MM.1S (cell line): ENCODE measurements around the gene VAPA.

Experiments
- DNase-seq: peaks from one replicate; pipeline ENCODE4 v3.0.0-alpha.2; 2015
- H2AFZ ChIP-seq: fragments of 300-600 bp; sonication (generic); 2 replicates; pipeline ENCODE4 v1.6.0; 2016; ENCODE audit warnings: antibody characterized with exemption, low read length
- H3F3A ChIP-seq: fragments of 300-600 bp; sonication (generic); 2 replicates; pipeline ENCODE4 v1.6.1; 2016; ENCODE audit warnings: mild to moderate bottlenecking, antibody characterized with exemption, low read length, moderate library complexity, mixed read lengths; ENCODE audit not compliant: insufficient read depth
- H3K27ac ChIP-seq: fragments of 300-600 bp; sonication (generic); 2 replicates; pipeline ENCODE4 v1.5.1; 2016; ENCODE audit warnings: mild to moderate bottlenecking, low read length
- H3K27me3 ChIP-seq: fragments of 300-600 bp; sonication (generic); replicated peaks from 2 replicates; pipeline ENCODE4 v1.6.0; 2016; ENCODE audit warnings: low read length; ENCODE audit not compliant: insufficient read depth
- H3K36me3 ChIP-seq: fragments of 300-600 bp; sonication (generic); replicated peaks from 2 replicates; pipeline ENCODE4 v1.6.1; 2016; ENCODE audit warnings: mild to moderate bottlenecking, low read length, mixed read lengths; ENCODE audit not compliant: insufficient read depth
- H3K4me1 ChIP-seq: fragments of 300-600 bp; sonication (generic); 2 replicates; pipeline ENCODE4 v1.6.1; 2016; ENCODE audit warnings: low read length, mixed read lengths
- H3K4me2 ChIP-seq: fragments of 300-600 bp; sonication (generic); 2 replicates; pipeline ENCODE4 v1.6.0; 2016; ENCODE audit warnings: low read depth, low read length
- H3K4me3 ChIP-seq: fragments of 300-600 bp; sonication (generic); 2 replicates; pipeline ENCODE4 v1.5.1; 2016; ENCODE audit warnings: low read length, mixed read lengths
- H3K79me2 ChIP-seq: fragments of 300-600 bp; sonication (generic); 2 replicates; pipeline ENCODE4 v1.6.1; 2016; ENCODE audit warnings: mixed run types, low read length, mixed read lengths
- H3K9ac ChIP-seq: fragments of 300-600 bp; sonication (generic); 2 replicates; pipeline ENCODE4 v1.6.1; 2016; ENCODE audit warnings: low read length, mixed read lengths
- H3K9me2 ChIP-seq: fragments of 300-600 bp; sonication (generic); replicated peaks from 2 replicates; pipeline ENCODE4 v1.6.1; 2016; ENCODE audit warnings: mild to moderate bottlenecking, low read length, mixed read lengths; ENCODE audit not compliant: insufficient read depth
- H3K9me3 ChIP-seq: fragments of 300-600 bp; sonication (generic); replicated peaks from 2 replicates; pipeline ENCODE4 v1.6.1; 2016; ENCODE audit warnings: mild to moderate bottlenecking, low read length, mixed read lengths; ENCODE audit not compliant: insufficient read depth
- H4K20me1 ChIP-seq: fragments of 300-600 bp; sonication (generic); 2 replicates; pipeline ENCODE4 v1.6.1; 2016; ENCODE audit warnings: mild to moderate bottlenecking, low read length, moderate library complexity, mixed read lengths; ENCODE audit not compliant: insufficient read depth
- EZH2 ChIP-seq: fragments of 300-600 bp; sonication (generic); optimal IDR thresholded peaks from 2 replicates; pipeline ENCODE3; 2017; ENCODE audit warnings: low read depth, mild to moderate bottlenecking, antibody characterized with exemption, low read length, mixed read lengths
- EZH2phosphoT487 ChIP-seq: fragments of 300-600 bp; sonication (generic); IDR thresholded peaks from 2 replicates; pipeline ENCODE4 v1.6.1; 2018; ENCODE audit warnings: antibody characterized with exemption, low read length
- TF ChIP-seq, protein P1 (sequence below): fragments of 300-600 bp; sonication (generic); IDR thresholded peaks from 2 replicates; pipeline ENCODE4 v1.5.1; 2016; ENCODE audit warnings: antibody characterized with exemption, low read length, mixed read lengths

Gene VAPA

GRCh38 chr18:9965711-9966624 lies 52.2 kb downstream of the VAPA start:
- Histone ChIP-seq H3K9ac (no peak overlapping the region), H3K4me1 (peaks cover 13% of the 10 kb centered on the region), H3K36me3 (no peaks in the 10 kb centered on the region), H3K27me3 (no peaks in the 10 kb centered on the region), H3K9me2 (no peaks in the 10 kb centered on the region), H3K4me2 (no peak overlapping the region), H3F3A (no peaks in the 10 kb centered on the region), H3K9me3 (no peaks in the 10 kb centered on the region), H3K27ac (no peak overlapping the region), H3K79me2 (no peaks in the 10 kb centered on the region), H4K20me1 (0 out of 2 replicates have a peak, but pooled peaks cover 3% of the 10 kb centered on the region), H3K4me3 (no peak overlapping the region), H2AFZ (no peak overlapping the region)
- no peak for TF ChIP-seq EZH2
- TF ChIP-seq, protein P1, sequence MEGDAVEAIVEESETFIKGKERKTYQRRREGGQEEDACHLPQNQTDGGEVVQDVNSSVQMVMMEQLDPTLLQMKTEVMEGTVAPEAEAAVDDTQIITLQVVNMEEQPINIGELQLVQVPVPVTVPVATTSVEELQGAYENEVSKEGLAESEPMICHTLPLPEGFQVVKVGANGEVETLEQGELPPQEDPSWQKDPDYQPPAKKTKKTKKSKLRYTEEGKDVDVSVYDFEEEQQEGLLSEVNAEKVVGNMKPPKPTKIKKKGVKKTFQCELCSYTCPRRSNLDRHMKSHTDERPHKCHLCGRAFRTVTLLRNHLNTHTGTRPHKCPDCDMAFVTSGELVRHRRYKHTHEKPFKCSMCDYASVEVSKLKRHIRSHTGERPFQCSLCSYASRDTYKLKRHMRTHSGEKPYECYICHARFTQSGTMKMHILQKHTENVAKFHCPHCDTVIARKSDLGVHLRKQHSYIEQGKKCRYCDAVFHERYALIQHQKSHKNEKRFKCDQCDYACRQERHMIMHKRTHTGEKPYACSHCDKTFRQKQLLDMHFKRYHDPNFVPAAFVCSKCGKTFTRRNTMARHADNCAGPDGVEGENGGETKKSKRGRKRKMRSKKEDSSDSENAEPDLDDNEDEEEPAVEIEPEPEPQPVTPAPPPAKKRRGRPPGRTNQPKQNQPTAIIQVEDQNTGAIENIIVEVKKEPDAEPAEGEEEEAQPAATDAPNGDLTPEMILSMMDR: no peak
- TF ChIP-seq EZH2phosphoT487: no peak
- DNase-seq: no peak

- H3K4me1 ChIP-seq: peaks cover 13% of the 10 kb centered on the region
- no peaks in the 10 kb centered on the region for H3K9me2 ChIP-seq
- no peaks in the 10 kb centered on the region for H3K9me3 ChIP-seq
- no peak for TF ChIP-seq EZH2
- TF ChIP-seq EZH2phosphoT487: no peak
- TF ChIP-seq, protein P1: no peak
- no peak overlapping the region for H3K4me3 ChIP-seq
- H3K9ac ChIP-seq: no peak overlapping the region
- no peak overlapping the region for H3K27ac ChIP-seq
- 0 out of 2 replicates have a peak, but pooled peaks cover 3% of the 10 kb centered on the region for H4K20me1 ChIP-seq
- no peaks in the 10 kb centered on the region for H3F3A ChIP-seq
- H3K36me3 ChIP-seq: no peaks in the 10 kb centered on the region
- H2AFZ ChIP-seq: no peak overlapping the region
- DNase-seq: no peak
- no peaks in the 10 kb centered on the region for H3K79me2 ChIP-seq
- no peaks in the 10 kb centered on the region for H3K27me3 ChIP-seq
- no peak overlapping the region for H3K4me2 ChIP-seq
These were observed 54.4 kb downstream of the VAPA start for GRCh38 chr18:9968081-9968848.

- no peak for DNase-seq
- 0 out of 2 replicates have a peak, but pooled peaks cover 3% of the 10 kb centered on the region for H4K20me1 ChIP-seq
- no peaks in the 10 kb centered on the region for H3F3A ChIP-seq
- TF ChIP-seq EZH2phosphoT487: no peak
- TF ChIP-seq EZH2: no peak
- TF ChIP-seq, protein P1: no peak
- no peak overlapping the region for H3K27ac ChIP-seq
- H3K36me3 ChIP-seq: no peaks in the 10 kb centered on the region
- H3K9me3 ChIP-seq: no peaks in the 10 kb centered on the region
- no peak overlapping the region for H3K9ac ChIP-seq
- H3K4me2 ChIP-seq: no peak overlapping the region
- no peak overlapping the region for H3K4me3 ChIP-seq
- no peak overlapping the region for H2AFZ ChIP-seq
- H3K9me2 ChIP-seq: no peaks in the 10 kb centered on the region
- H3K79me2 ChIP-seq: no peaks in the 10 kb centered on the region
- no peaks in the 10 kb centered on the region for H3K27me3 ChIP-seq
- peaks cover 13% of the 10 kb centered on the region for H3K4me1 ChIP-seq
These were observed 55.4 kb downstream of the VAPA start for GRCh38 chr18:9969247-9969646.
